HG03175 (cell line): ENCODE data around the gene ZBTB8B.

Experiments
- ATAC-seq: cut with Tn5 transposase; IDR thresholded peaks from one replicate; pipeline ENCODE4 v1.9.1; 2021; ENCODE audit warnings: mild to moderate bottlenecking, moderate library complexity; ENCODE audit not compliant: unreplicated experiment

Gene ZBTB8B

GRCh38 chr1:32503153-32503552 lies 38.3 kb downstream of the ZBTB8B start:
- no peak for ATAC-seq

DNA sequence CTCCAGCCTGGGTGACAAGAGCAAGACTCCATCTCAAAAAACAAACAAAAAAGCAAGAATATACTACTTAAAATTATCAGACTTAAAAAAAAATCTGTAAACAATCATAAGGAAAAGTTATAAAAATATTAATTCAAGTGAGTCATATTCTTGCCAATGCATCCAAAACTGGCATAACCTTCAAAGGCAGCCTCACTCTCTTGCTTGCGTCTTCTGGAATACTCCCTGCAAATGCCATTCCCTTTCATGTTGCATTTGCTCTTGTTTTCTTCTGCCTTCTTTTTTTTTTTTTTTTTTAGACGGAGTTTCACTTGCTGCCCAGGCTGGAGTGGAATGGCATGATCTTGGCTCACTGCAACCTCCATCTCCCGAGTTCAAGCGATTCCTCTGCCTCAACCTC lies 42.1 kb downstream of the ZBTB8B start:
- ATAC-seq, result no peak

- no peak for ATAC-seq
Measured at GRCh38 chr1:32508761-32509160, 43.9 kb downstream of the ZBTB8B start.

GRCh38 chr1:32509939-32510338 lies 45.1 kb downstream of the ZBTB8B start:
- ATAC-seq, result no peak
